MG63 (cell line): ENCODE results near the gene CLOCK. TPM values are rescaled to one million over a fixed set of nuclear protein-coding genes. Genes with fewer than 3 reads are reported as not detected.

Experiments
- DNase-seq: peaks from one replicate; pipeline ENCODE4 v3.0.0-alpha.2; 2020
- H3K27me3 ChIP-seq: fragments of 250-450 bp; sonication (Bioruptor Pico); 2 replicates; pipeline ENCODE4 v1.5.1; 2020; ENCODE audit warnings: mild to moderate bottlenecking, moderate library complexity
- H3K36me3 ChIP-seq: fragments of 250-450 bp; sonication (Bioruptor Pico); 2 replicates; pipeline ENCODE4 v1.5.1; 2020; ENCODE audit warnings: mild to moderate bottlenecking, moderate library complexity
- H3K4me3 ChIP-seq: fragments of 250-450 bp; sonication (Bioruptor Pico); 2 replicates; pipeline ENCODE4 v1.5.1; 2020; ENCODE audit warnings: mild to moderate bottlenecking, moderate library complexity
- H3K9me3 ChIP-seq: fragments of 250-450 bp; sonication (Bioruptor Pico); 2 replicates; pipeline ENCODE4 v1.5.1; 2020; ENCODE audit warnings: mild to moderate bottlenecking, moderate library complexity
- total RNA-seq: library from RNA; depleted of rRNA; stranded (reverse); fragments of >200 nt; shearing (Covaris generic); gene quantifications from 2 replicates; pipeline ENCODE4 v1.2.3, GENCODE V29; 2014; ENCODE audit warnings: low replicate concordance; rRNA removed

CLOCK gene
- total RNA-seq, 1 experiment from 2014 or later, result 8.1 TPM

DNA sequence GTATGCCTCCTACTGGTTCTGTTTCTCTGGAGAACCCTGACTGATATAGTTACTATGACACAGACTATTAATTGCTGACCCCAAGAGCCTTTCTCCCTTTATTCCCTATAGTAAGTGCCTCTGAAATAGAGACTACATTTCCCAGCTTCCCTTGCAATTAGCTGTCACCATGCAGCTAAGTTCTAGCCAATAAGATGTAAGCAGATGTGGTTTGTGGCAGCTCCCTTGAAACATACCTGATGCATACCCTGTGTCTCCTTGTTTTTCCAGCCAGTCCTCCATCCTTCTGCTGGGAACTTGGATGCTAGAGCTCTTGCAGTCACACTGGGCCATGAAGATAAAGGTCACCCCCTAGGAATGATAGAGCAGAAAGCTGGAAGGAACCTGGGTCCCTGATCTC lies 160.6 kb downstream of the CLOCK start:
- DNase-seq, result no peak
- no peak overlapping the region for H3K4me3 ChIP-seq

DNA sequence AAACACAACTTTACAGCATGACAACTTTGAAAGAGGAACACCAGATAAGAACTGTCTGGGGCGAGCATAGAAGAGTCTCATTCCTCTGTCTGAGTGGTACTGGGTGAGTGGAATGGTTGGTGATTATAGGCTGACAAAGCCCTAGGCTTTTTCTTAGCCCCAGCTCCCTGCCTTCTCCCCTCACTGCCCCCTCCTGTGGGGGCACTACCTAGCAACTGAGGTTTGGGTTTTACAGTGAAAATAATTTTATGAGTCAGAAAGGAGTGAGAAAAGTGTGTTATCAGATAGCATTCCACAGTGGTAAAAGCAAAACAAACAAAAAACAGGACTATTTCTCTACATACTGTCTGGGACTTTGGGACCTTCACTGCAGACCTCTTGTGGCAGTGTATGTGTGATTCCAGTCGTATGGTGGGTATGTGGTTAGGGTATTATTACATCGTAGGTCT lies 161.5 kb downstream of the CLOCK start:
- DNase-seq, result no peak
- H3K9me3 ChIP-seq, result no peaks in the 10 kb centered on the region
- H3K4me3 ChIP-seq, result no peak overlapping the region
- H3K27me3 ChIP-seq, result no peaks in the 10 kb centered on the region
- no peaks in the 10 kb centered on the region for H3K36me3 ChIP-seq

More for the DNA sequence above, 160.6 kb downstream of the CLOCK start:
- Histone ChIP-seq H3K27me3 (no peaks in the 10 kb centered on the region), H3K9me3 (no peaks in the 10 kb centered on the region), H3K36me3 (no peaks in the 10 kb centered on the region)

DNA sequence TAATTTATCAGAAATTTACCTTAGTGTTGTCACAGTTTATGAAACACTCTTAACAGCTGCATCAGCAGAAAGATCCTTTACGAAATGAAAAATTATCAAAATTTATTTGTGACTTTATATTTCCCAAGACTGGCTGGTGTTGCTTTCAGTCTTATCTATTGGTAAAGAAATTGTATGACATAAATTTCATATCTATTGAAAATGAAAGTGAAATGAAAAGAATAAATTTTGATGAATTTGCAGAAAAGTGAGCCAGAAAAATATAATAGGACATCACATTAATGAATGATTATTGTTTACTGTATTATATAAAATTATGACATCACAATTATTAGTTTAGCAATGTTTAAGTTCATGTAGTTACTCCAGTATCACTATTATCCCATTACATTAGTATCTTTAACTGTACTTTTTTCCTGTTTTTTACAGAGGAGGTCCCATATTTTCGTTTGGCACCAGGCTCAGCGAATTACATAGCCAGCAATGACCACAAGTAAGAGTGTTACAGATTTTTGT lies 164.2 kb downstream of the CLOCK start:
- no peaks in the 10 kb centered on the region for H3K36me3 ChIP-seq
- DNase-seq, result no peak
- no peaks in the 10 kb centered on the region for H3K27me3 ChIP-seq
- H3K9me3 ChIP-seq, result no peaks in the 10 kb centered on the region
- H3K4me3 ChIP-seq, result no peak overlapping the region

- H3K4me3 ChIP-seq, result no peak overlapping the region
- H3K27me3 ChIP-seq, result no peaks in the 10 kb centered on the region
- no peaks in the 10 kb centered on the region for H3K36me3 ChIP-seq
- H3K9me3 ChIP-seq, result no peaks in the 10 kb centered on the region
- DNase-seq, result no peak
Observed at GRCh38 chr4:55381502-55381901, 165.2 kb downstream of the CLOCK start.

- H3K36me3 ChIP-seq, result no peaks in the 10 kb centered on the region
- DNase-seq, result no peak
- H3K27me3 ChIP-seq, result no peaks in the 10 kb centered on the region
- H3K9me3 ChIP-seq, result no peaks in the 10 kb centered on the region
- no peak overlapping the region for H3K4me3 ChIP-seq
Observed at GRCh38 chr4:55380576-55380975, 166.1 kb downstream of the CLOCK start.

DNA sequence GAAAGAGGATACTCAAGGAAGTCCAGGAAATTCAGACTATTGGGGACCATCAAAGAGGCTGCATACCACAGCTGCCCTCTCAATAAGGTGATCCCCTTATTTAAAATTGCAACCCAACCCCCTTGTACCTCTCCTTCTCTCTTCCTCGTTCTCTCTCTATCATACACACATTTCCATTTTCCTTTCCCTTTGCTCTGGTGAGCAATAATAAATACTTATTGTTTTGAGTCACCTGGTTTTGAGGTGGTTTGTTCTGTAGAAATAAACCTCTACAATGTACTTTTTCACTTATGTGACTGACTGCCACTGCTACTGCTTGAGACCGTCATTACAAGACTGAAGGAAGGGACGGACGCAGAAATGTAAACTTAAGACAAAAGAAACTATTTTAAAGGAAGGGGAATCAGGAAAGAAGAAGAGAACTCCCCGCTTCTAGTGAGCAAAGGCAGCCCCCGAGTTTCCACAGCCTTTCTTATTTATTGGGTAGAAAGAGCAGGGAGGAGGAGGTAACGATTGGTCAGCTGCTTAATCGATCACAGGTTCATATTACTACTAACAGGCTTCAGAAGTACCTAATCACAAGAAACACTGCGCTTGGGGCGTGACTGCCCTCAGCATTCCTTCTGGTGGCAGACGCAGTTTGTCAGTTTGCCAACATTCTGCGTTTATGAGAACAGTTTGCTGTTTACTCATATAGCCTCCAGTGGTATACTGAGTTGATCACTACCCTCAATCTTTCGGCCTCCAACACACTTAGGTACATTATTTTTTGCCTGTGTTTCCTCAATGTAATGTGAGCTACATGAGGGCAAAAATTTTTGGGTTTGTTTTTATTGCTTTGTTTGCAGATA lies 167.9 kb downstream of the CLOCK start:
- Histone ChIP-seq H3K36me3 (no peaks in the 10 kb centered on the region), H3K4me3 (no peak overlapping the region), H3K27me3 (no peaks in the 10 kb centered on the region), H3K9me3 (no peaks in the 10 kb centered on the region)
- peak; percentile 45 for DNase-seq

Other genes with a start within 250 kb of the CLOCK start
- gene SRD5A3, start 200.7 kb downstream of the CLOCK start, total RNA-seq, result 5.2 and 12.6 TPM in 2 replicates
- gene TMEM165, start 151.0 kb downstream of the CLOCK start, total RNA-seq, result 92.4 and 122 TPM in 2 replicates
- not detected in 2 replicates for gene PDCL2, start 45.3 kb upstream of the CLOCK start, total RNA-seq
- not detected in 2 replicates for gene NMU, start 89.4 kb upstream of the CLOCK start, total RNA-seq